ENCODE data around the gene HNF1A.

DNA sequence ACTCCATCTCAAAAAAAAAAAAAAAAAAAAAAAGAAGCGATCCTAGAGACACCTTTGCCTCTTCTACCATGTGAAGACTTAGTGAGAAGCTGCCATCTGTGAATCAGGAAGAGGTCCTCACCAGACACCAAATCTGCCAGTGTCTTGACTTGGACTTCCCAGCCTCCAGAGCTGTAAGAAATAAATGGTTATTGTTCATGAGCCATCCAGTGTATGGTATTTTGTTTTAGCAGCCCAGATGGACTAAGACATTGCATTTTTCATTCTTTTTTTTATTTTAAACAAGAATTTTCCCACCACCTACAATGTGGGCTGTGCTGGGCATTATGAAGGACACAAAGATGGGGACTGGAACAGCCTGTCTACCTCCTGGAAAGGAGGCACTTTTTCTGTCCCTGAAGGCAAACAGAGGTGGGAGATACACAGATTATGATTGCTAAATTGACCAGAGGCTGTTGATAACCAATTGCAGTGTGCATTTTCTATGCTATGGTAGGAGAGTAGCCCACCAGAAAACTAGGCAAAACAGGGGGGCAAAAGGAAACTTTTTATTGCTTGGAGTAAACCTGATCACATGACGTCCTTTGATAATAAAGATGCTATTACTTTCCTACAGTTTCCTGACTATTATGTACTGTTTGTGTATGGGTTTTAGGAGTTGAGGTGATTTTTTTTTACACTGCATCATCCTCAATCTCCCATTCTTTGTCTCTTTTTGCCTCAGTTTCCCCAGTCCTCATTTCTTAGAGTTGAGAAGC is 40.7 kb downstream of the HNF1A start:
- TF ChIP-seq, protein P1, sequence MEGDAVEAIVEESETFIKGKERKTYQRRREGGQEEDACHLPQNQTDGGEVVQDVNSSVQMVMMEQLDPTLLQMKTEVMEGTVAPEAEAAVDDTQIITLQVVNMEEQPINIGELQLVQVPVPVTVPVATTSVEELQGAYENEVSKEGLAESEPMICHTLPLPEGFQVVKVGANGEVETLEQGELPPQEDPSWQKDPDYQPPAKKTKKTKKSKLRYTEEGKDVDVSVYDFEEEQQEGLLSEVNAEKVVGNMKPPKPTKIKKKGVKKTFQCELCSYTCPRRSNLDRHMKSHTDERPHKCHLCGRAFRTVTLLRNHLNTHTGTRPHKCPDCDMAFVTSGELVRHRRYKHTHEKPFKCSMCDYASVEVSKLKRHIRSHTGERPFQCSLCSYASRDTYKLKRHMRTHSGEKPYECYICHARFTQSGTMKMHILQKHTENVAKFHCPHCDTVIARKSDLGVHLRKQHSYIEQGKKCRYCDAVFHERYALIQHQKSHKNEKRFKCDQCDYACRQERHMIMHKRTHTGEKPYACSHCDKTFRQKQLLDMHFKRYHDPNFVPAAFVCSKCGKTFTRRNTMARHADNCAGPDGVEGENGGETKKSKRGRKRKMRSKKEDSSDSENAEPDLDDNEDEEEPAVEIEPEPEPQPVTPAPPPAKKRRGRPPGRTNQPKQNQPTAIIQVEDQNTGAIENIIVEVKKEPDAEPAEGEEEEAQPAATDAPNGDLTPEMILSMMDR (conservative IDR thresholded peaks at IDR 0.05), result no peak
- TF ChIP-seq ZFX (IDR thresholded peaks at IDR 0.05), result no peak
